GM18517 (cell line): Measurements from ENCODE around the gene TAGLN3.
A peak's percentile ranks its signal among the peaks of the same experiment; 100 is the strongest.

ENCODE experiments used
- ATAC-seq: cut with Tn5 transposase; IDR thresholded peaks from one replicate; pipeline ENCODE4 v1.9.1; 2021; ENCODE audit warnings: mild to moderate bottlenecking, moderate library complexity; ENCODE audit not compliant: unreplicated experiment

TAGLN3 gene

DNA sequence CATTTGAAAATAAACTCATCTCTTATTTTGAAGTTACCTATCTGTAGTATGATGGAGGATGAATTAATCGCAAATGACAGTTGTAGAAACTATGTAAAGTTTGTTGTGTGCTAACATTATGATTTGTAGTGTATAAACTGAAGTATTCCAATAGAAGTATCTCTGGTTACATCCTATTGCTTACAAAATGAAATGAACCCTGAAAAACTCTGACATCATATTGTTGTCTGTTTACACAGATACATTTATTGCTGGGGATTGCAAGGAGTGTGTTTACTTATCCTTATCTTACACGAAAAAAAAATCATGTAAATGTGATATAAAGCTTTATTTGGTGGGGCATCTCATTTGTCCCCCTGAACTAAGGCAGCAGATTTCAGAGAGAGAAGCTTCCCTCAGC is 22.5 kb upstream of the TAGLN3 start:
- ATAC-seq = no peak

DNA sequence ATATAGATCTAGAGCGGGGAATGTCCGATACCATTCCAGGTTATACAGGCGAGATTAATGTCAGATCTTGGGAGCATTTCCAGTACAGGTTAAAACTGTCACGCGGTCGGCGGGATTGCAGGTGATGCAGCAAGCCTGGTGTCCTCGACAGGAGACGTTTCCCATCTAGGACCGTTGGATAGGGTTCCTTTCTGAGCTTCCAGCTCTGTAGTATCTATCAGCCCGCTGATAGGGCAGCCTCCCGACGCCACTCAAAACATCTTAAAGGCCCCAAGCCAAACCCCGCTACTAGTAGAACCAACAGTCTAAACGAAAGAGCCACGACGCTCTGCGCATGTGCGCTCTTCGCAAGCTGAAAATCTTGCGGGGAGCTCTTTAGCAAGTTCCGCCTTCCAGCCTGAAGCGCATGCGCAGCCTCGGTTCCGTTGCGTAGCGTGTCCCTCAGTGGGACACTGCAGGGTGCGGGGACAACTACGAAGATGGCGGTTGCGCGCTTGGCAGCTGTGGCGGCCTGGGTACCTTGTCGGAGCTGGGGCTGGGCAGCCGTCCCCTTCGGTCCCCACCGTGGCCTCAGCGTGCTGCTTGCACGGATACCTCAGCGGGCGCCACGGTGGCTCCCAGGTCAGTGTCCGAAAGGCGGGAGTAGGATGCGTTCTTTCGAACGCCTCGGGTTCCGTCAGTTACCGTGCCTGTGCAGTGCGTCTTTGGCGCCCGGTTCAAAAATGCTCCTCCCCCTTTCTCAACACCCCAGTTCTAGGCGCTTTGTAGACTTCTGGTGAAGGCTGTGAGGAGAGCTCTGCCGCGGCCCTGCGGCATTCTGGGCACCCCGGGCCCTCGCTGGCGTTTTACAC is 19.9 kb upstream of the TAGLN3 start, which contains the start of gene ABHD10:
Gene ABHD10, plus strand, starts transcription at position 444 of the 851 bp plus-strand sequence. Its CDS starts 36 bp downstream, at position 480.
- ATAC-seq = peak; percentile 94

DNA sequence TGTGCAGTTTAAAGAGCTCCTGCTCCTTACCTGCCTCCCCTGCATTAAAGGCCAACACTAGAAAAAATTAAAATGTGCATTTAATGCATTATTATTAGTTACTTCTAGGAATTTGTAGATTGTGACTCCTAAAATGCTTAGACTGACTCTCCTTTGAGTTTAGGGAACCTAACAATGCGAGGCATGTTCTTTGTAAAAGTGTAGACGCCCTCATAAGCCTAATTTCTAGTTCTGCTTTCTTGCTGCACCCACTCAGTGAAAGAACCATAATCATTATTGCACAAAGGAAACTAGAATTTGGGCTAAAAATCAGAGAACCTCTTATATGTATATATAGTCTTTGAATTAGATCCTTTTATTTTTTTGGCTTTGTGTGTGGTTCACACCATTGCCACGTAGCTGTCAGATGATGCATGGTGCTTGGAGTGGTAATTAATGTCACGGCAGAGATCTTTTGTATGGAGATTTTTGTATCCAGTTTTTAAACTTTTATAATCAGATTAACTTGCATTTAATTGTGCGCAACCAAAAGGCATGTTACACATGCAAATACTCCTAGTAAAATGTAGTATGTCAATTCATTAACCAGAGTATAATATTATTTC is 19.2 kb upstream of the TAGLN3 start:
- peak; percentile 50 for ATAC-seq

DNA sequence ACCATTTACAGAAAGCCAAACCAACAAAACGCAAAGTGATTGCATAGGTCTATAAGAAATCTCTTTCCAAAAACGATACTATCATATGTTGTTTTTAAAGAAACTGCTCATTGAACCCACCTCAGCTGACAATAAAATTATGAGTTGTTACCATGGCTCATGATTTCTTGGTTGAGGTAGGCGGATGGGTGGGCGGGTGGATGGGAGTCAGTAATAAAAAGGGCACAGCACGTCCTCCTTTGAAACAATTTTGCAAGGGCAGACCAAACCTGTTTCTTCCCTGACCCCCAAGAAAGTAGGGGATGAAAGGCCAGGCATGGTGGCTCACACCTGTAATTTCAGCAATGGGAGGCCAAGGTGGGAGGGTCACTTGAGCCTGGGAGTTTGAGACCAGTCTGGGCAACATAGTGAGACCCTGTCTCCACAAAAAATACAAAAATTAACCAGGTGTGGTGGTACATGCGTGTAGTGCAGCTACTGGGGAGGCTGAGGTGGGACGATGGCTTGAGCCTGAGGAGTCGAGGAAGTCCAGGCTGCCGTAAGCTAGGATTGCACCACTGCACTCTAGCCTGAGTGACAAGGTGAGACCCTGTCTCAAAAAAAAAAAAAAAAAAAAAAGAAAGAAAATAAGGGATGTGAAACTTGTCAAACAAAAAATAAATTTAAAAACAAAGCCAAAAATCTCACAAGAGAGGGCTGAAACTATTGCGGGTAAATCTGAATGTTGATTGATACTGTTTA is 17.8 kb upstream of the TAGLN3 start:
- no peak for ATAC-seq

DNA sequence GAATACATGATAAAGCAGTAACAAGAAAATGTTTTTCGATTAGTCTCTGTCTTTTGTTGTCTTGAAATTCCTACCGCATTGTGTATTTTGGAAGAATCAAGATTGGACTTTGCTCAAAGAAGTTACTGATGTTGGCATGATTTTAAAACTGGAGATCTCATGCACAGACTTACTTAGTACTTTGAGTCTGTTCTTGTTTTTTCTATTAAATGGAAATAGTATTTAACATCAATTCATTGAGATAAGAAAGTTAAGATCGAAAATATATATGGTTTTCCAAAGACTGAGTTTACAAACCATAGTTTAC is 17.3 kb upstream of the TAGLN3 start:
- ATAC-seq = no peak

DNA sequence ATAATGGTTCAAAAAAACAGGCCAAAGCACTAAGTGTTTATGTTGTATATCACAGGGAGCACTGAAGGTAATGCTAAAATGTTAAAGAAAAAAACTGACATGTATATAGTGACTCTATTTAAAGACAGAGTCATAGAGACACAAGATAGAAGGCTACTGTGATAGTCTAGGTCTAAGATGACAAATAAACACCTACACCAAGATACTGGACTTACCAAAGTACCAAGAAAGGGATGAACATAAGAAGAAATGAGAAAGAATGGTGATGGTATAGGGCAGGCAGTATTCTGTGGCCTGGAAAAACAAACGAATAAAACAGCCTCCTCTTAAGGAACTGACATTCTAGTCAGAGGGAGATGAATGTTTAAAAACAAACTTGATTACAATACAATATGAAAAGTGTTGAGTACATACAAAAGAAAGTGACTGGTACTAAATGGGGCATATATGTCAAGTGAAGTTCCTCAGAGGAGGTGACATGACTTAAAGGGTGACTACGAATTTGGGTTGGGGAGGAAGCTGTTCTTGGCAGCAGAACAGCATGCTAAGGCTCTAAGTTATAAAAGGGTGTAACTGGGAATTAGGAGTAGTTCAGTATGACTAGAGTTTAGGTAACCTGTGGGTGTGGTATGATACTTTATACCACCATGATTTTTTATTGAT is 14.0 kb upstream of the TAGLN3 start:
- ATAC-seq = no peak

DNA sequence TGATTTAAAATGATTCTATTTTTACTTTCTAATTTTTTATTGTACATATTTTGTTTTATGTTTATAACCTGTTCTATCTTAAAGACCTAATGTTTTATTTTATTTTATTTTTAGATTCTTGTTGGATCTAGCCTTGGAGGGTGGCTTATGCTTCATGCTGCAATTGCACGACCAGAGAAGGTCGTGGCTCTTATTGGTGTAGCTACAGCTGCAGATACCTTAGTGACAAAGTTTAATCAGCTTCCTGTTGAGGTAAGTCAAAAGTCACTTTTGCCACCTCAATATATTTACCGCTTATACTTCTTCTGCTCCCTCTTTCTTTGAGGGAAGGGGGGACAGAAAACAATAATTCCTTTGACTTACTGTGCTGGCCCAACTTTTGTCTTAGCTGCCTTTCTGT is 11.9 kb upstream of the TAGLN3 start:
- no peak for ATAC-seq

DNA sequence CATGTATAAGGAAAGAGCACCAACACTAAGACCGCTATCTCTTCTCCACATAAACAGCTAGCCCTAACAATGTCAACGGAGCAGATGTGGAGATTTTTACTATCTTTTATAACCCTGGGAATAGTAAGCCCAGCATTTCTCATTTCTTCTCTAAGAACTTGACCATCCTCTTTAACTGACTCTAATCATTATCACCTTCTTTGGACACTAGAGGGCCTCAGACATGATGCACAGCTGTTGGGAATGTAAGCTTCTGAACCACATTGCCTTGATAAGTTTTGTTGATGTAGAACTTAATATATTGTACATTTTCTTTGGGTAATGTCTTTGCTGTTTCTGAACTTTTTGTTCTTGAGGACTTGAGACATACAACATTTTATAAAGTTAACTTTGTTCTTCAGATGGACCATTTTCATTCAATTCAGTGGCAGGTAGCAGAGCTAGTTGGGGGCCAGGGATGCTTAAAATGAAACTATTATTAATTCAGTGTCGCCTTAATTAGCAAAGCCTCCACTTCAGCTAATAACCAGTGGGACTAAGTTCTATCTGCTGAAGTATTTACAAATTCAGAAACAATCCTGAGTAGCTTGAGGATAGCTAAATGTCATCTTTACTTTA is 9.6 kb upstream of the TAGLN3 start:
- ATAC-seq = peak; percentile 90

DNA sequence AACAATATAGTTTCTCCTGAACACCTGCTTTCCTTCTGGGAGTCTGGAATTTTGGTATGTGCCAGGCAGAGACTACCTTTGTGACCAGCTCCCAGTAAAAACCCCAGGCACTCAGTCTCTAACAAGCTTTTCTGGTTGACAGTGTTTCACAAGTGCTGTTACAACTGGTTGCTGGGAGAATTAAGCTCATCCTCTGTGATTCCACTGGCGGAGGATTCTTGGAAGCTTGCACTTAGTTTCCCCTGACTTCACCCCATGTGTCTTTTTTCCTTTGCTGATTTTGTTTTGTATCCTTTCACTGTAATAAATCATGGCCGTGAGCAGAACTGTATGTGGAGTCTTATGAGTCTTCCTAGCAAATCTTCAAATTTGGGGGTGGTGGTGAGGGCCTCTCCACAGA is 5.7 kb upstream of the TAGLN3 start:
- ATAC-seq = no peak

DNA sequence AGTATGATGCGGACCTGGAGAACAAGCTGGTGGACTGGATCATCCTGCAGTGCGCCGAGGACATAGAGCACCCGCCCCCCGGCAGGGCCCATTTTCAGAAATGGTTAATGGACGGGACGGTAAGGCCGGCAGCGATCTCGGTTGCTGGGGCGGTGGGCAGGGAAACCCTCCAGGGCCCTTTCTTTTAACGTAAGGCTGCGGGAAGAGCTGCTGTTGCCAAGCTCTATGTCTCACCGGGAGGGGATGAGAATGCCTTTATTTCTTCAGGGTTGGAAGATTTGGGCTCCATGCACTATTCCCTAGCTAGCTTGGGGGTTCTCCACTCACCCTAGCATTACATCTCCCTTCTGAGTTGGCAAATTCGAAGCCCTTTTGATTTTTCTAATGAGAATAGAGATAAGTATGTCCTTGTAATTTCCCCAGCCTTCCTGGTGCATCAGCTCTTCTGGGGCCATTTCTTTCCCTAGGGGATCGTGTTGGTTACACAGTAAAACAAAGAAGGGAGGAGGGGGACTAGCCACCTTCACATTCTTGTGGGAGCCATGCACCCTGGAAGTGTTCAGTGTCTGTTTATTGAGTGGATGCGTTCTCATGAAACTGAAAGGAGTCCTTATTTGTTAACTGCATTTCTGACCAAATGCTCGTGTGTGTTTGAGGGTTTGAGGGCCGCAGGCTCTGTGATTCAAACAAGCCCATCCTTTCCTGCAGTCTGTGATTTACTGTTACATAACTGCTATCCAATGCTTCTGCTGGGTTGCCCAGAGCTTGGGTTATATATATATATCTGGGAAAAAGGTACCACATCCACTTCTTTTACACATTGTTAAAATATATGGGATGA is 982 bp downstream of the TAGLN3 start:
- ATAC-seq = no peak

DNA sequence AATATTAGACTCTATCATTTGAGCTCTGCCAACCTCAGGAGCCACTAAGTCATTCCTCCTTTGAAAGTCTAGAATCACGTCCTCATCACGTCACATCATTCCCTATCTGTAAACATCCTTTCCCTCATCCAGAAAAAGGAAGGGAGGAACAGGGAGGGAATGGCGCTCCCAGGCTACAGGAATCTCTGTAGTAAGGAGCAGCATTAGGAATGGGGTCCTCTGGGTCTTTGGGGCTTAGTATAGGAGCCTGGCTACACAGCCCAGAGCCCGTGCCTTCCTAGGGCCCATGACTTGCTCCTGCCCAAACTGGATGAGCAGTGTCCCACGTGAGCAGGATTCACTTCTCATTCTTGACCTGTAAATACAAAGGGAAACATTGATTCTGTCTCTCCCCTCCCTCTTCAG is 1.6 kb downstream of the TAGLN3 start:
- no peak for ATAC-seq

DNA sequence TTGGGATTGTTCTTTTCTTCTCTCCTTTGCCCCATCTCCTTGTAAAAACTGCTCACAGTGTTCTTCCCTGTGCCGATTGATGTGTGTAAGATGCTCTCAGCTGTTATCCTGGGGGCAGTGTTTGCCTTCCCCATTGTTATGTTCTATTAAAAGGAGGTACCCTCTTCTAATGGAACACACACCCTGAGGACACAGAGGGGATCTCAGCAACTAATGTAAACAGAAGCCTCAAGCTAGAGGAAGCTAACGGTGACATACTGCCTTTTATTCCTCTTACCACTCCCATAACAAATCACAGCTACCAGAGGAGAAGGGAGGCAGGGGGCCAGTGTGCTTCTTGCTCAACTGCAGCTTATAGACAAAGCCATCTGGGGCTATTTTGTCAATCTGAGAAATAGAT is 2.2 kb downstream of the TAGLN3 start:
- ATAC-seq = no peak

DNA sequence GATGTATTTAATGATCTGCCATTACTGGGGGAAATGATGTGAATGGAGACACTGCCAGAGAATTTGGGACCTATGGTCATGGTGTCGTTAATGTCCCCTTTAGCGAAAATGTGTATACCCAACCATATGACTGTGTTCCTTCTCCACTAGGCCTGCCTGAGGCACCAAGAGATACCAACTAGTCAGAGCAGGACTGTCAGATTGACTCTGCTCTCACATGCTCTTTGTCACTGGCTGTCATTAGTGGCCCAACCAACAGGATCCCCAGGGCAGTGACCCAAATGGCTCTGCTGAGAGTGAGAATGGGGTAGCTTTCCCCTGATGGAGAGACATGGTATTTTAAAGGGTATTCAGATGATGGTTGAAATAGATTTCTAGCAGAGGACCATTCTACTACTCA is 2.8 kb downstream of the TAGLN3 start:
- no peak for ATAC-seq

DNA sequence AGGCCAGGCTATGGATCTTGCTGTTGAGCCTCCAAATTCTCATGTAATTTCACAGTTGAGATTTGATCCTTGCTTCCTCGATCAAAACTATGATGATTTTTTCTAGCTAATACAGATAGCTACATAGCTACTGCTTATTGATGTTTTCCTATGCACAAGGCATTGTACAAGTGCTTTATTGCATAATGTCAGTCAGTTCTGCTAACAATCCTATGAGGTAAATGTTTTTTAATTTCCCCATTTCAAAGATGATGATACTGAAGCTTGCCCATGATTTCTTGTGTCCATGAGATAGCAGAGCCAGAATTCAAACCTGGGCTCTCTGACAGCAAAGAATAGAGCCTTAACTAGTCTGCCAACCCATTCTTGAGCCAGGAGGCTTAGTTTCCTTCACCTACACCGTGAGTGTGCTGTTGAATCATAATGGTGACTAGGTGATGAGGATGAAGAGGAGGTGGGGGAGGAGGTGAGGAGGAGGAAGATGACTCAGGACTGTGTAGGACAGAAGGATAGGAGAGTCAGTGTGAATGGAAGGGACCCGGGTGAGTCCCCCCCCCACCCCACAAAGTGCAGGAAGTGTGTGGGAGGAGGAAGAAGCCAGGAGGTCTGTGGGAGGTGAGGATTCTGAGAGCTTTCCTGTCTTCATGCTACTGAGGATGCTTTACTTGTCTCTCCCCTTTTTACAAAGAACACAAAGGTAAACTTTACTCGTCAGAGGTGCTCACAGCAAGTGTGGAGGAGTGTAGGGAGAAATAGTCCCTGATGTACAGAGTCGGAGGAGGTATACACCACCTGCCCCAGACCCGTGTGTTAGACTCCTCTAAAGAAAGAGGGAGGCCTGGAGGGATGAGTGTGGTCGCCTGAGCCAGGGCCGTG is 3.6 kb downstream of the TAGLN3 start:
- ATAC-seq = no peak

DNA sequence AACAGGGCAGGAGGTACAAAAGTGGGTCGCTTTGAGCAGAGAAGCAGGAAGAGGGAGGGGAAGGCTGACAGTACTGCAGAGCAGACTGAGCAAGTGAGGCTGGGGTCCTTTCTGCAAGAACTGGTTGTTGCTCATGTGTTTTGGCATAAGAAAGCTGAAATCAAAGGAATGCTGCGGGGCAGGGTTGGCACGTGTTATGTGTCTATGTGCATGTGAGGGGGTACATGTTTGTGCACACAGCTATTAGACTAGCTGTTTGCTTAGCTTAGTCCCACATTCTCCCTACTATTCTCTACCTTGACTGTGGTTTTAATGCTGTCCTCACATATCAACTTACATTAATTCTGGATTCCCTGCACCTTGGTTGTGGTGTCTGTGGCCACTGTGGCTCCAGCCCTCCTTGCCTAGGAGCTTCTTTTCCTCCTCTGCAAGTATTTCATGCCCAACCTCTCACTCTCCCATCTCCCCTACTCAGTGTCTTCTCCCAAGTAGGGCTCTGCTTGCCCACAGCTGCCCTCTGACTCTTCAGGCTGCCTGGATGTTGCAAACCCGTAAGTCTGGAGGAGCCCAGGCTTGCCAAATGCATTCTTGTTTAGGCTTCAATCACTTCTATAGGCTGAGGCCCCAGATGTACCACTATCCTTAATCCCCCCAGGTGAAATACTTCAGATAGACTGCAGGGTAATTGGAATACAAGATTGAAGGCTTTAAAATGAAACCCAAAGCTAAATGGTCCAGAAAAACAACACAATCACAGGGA is 4.8 kb downstream of the TAGLN3 start:
- ATAC-seq = no peak

DNA sequence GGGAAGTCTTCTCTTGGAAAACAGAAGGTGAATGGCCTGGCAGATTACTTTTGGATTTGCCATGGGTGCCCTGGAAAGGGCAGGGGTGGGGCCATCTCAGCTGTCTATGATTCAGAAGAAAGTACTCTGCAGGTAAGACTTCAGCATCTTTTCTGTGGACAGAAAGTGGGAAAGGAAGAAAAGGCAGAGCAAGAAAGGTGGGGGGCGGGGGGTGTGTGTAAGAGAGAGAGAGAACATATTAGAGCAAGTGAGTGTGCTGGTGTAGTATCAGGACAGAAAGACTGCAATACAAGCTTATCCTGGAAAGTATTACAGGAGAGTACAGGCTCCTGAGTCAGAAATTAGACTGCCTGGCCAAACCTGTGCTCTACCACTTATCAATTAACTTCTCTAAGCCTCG is 5.5 kb downstream of the TAGLN3 start:
- no peak for ATAC-seq

DNA sequence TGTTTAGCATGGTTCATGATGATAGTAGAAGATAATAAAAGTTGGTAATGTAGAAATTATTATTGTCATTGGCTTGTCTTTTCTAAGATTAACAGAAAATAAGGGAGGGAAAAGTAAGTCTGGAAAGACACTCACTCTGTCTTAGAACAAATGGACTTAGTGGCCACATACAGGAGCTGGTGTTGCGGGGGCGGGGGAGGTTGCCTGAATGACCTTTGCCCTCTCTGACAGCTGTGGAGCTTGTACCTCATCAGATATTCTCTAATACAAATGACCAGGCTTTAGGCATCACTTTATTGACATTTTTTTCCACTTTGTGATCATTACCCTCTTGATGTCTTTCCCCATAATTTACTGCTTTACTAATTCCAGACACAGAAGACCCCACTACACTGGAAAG is 5.9 kb downstream of the TAGLN3 start:
- ATAC-seq = no peak

DNA sequence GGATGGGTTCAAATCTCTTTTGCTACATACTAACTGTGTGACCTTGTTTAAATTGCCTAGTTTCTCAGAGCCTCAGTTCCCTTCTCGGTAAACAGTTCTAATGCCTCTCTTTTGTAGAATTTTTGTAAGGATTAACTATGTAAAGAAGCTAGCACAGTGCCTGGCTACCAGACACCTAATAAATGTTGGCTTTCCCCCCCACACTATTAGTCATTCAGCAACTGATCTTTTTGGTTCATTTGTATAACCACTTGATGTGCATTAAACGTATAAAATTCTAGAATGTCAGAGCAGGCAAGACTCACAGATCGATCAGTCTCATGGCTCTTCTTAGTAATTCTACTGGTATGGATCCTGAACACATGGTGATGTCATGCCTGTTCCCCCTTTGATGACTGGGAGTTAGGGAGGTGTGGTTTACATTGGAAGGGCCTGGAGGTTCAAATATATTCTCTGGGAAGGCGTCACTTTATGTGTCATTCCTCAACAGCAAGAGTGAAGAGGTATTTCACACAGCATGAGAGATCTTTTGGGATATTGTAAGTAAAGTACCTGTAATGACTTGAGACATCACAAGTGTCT is 6.5 kb downstream of the TAGLN3 start:
- no peak for ATAC-seq
